WTC11 (cell line): ENCODE results near the gene GRAMD2B. TPM values are rescaled to one million over a fixed set of nuclear protein-coding genes. Genes with fewer than 3 reads are reported as not detected.

Source experiments
- ATAC-seq: fragments of 200-7000 bp; cut with Tn5 transposase; 2 replicates; pipeline ENCODE4 v1.10.0; 2021; ENCODE audit warnings: mild to moderate bottlenecking, moderate library complexity
- CTCF ChIA-PET: fragments of 300-600 bp; sonication (Branson Sonifier 250); formaldehyde crosslinking; loops from one replicate; lab custom pipeline; 2021; ENCODE audit warnings: antibody characterized with exemption; lab: Charles Lee
- POLR2A ChIA-PET: fragments of 350-600 bp; sonication (Branson Sonifier 250); formaldehyde crosslinking; loops from one replicate; lab custom pipeline; 2021; ENCODE audit warnings: antibody characterized with exemption; lab: Charles Lee
- DNase-seq: peaks from one replicate; pipeline ENCODE4 v3.0.0; 2021; ENCODE audit warnings: low spot score
- H3K27ac Mint-ChIP-seq: 2 replicates; pipeline ENCODE4 v1.8.0; 2021; ENCODE audit warnings: mixed read lengths
- H3K27me3 Mint-ChIP-seq: 2 replicates; pipeline ENCODE4 v1.8.0; 2021; ENCODE audit warnings: low read depth, mild to moderate bottlenecking, moderate library complexity, mixed read lengths
- H3K36me3 Mint-ChIP-seq: 2 replicates; pipeline ENCODE4 v1.8.0; 2021; ENCODE audit warnings: mixed read lengths
- H3K4me1 Mint-ChIP-seq: 2 replicates; pipeline ENCODE4 v1.8.0; 2022; ENCODE audit warnings: mixed read lengths
- H3K4me3 Mint-ChIP-seq: 2 replicates; pipeline ENCODE4 v1.8.0; 2021; ENCODE audit warnings: mild to moderate bottlenecking, moderate library complexity, mixed read lengths
- H3K9me3 Mint-ChIP-seq: 2 replicates; pipeline ENCODE4 v1.8.0; 2021; ENCODE audit warnings: mixed read lengths
- ATF3 ChIP-seq: sonication (generic); formaldehyde crosslinking; conservative IDR thresholded peaks from 2 replicates; pipeline ENCODE4 v1.8.1; 2022; ENCODE audit warnings: mild to moderate bottlenecking, missing genetic modification reagents
- ATF6 ChIP-seq: sonication (generic); formaldehyde crosslinking; IDR thresholded peaks from 2 replicates; pipeline ENCODE4 v1.8.1; 2023; ENCODE audit warnings: mild to moderate bottlenecking, missing genetic modification reagents
- CREM ChIP-seq: sonication (generic); formaldehyde crosslinking; IDR thresholded peaks from 2 replicates; pipeline ENCODE4 v1.8.1; 2022; ENCODE audit warnings: mild to moderate bottlenecking, missing genetic modification reagents, moderate library complexity
- ETV6 ChIP-seq: sonication (generic); formaldehyde crosslinking; IDR thresholded peaks from 2 replicates; pipeline ENCODE4 v1.8.1; 2022; ENCODE audit warnings: mild to moderate bottlenecking, missing genetic modification reagents
- GABPB1 ChIP-seq: sonication (generic); formaldehyde crosslinking; IDR thresholded peaks from 2 replicates; pipeline ENCODE4 v1.8.1; 2023; ENCODE audit warnings: mild to moderate bottlenecking, missing genetic modification reagents
- JAZF1 ChIP-seq: fragments of 250-450 bp; sonication (Bioruptor Pico); IDR thresholded peaks from 2 replicates; pipeline ENCODE4 v1.9.0; 2021; ENCODE audit warnings: moderate library complexity, mild to moderate bottlenecking, inconsistent platforms
- MLX ChIP-seq: sonication (generic); formaldehyde crosslinking; IDR thresholded peaks from 2 replicates; pipeline ENCODE4 v1.8.1; 2023; ENCODE audit warnings: mild to moderate bottlenecking, missing genetic modification reagents, moderate library complexity
- NFATC4 ChIP-seq: fragments of 250-450 bp; sonication (Bioruptor Pico); IDR thresholded peaks from 2 replicates; pipeline ENCODE4 v1.9.0; 2021; ENCODE audit warnings: mild to moderate bottlenecking
- NR2C2 ChIP-seq: sonication (generic); formaldehyde crosslinking; IDR thresholded peaks from 2 replicates; pipeline ENCODE4 v1.8.0; 2022; ENCODE audit warnings: mild to moderate bottlenecking, missing genetic modification reagents
- PRDM15 ChIP-seq: sonication (generic); formaldehyde crosslinking; IDR thresholded peaks from 2 replicates; pipeline ENCODE4 v1.8.0; 2022; ENCODE audit warnings: missing genetic modification reagents
- STAT6 ChIP-seq: sonication (generic); formaldehyde crosslinking; conservative IDR thresholded peaks from 2 replicates; pipeline ENCODE4 v1.8.1; 2023; ENCODE audit warnings: mild to moderate bottlenecking, low read depth, missing genetic modification reagents, moderate library complexity
- TCF7 ChIP-seq: sonication (generic); formaldehyde crosslinking; IDR thresholded peaks from 2 replicates; pipeline ENCODE4 v1.8.0; 2022; ENCODE audit warnings: mild to moderate bottlenecking, low read depth, missing genetic modification reagents, moderate library complexity
- TP53 ChIP-seq: sonication (generic); formaldehyde crosslinking; IDR thresholded peaks from 2 replicates; pipeline ENCODE4 v1.8.1; 2023; ENCODE audit warnings: mild to moderate bottlenecking, missing genetic modification reagents
- ZNF138 ChIP-seq: sonication (generic); formaldehyde crosslinking; conservative IDR thresholded peaks from 2 replicates; pipeline ENCODE4 v1.8.1; 2022; ENCODE audit warnings: mild to moderate bottlenecking, moderate library complexity, missing genetic modification reagents
- ZNF219 ChIP-seq: sonication (generic); formaldehyde crosslinking; IDR thresholded peaks from 2 replicates; pipeline ENCODE4 v1.8.0; 2023; ENCODE audit warnings: missing genetic modification reagents, mild to moderate bottlenecking, borderline replicate concordance
- ZNF396 ChIP-seq: fragments of 250-450 bp; sonication (Bioruptor Pico); IDR thresholded peaks from 2 replicates; pipeline ENCODE4 v1.8.0; 2021; ENCODE audit warnings: mild to moderate bottlenecking, moderate library complexity, borderline replicate concordance
- ZNF532 ChIP-seq: fragments of 250-450 bp; sonication (Bioruptor Pico); IDR thresholded peaks from 2 replicates; pipeline ENCODE4 v1.9.0; 2021; ENCODE audit warnings: mild to moderate bottlenecking, borderline replicate concordance
- total RNA-seq: library from RNA; stranded (reverse); gene quantifications from 3 replicates; pipeline ENCODE4 v1.2.3, GENCODE V29; 2021

Gene GRAMD2B
- total RNA-seq, 1 experiment from 2014 or later: 11.6 TPM

- TF ChIP-seq ATF6 (CRISPR knock-in tag): no peak
- no peak for TF ChIP-seq NFATC4 (CRISPR knock-in tag)
- TF ChIP-seq ZNF532: no peak
Measured at GRCh38 chr5:126456217-126456820, 33.1 kb downstream of the GRAMD2B start (continued).

GRCh38 chr5:126460459-126460858 lies 37.2 kb downstream of the GRAMD2B start:
- ChIA-PET POLR2A (interaction anchor here (0.6 kb wide), 1 partner anchor 1781 kb away, joined by 4 read pairs; no protein-coding TSS in a partner anchor), CTCF (no interaction called here)
- H3K27me3 Mint-ChIP-seq: peaks cover 37% of the 10 kb centered on the region
- no peak overlapping the region for H3K27ac Mint-ChIP-seq
- H3K4me3 Mint-ChIP-seq: no peak overlapping the region
- H3K4me1 Mint-ChIP-seq: peaks cover 9% of the 10 kb centered on the region; the same call in 1 of the 2 replicates
- TF ChIP-seq CREM (no peak), ATF3 (no peak), MLX (CRISPR knock-in tag) (no peak), PRDM15 (CRISPR knock-in tag) (no peak), TP53 (CRISPR knock-in tag) (no peak), STAT6 (no peak), ZNF138 (CRISPR knock-in tag) (no peak), GABPB1 (CRISPR knock-in tag) (no peak), JAZF1 (CRISPR knock-in tag) (no peak), ZNF219 (CRISPR knock-in tag) (no peak), NR2C2 (CRISPR knock-in tag) (no peak), TCF7 (CRISPR knock-in tag) (no peak), ETV6 (CRISPR knock-in tag) (no peak), ZNF396 (CRISPR knock-in tag) (no peak)
- TF ChIP-seq, all 79 proteins: peak for 0
- no peak for DNase-seq
- Mint-ChIP-seq H3K9me3 (no peaks in the 10 kb centered on the region), H3K36me3 (no peaks in the 10 kb centered on the region; the same call in 1 of the 2 replicates)
- no peak for ATAC-seq
